Trophoblast cell (in vitro differentiated cells and primary cell): ENCODE data around the gene TYK2.
"Not testable (repeated sequence)": the region's sequence is repeated elsewhere in the genome, so short reads cannot be mapped to it uniquely, and the experiment has no call there.

Source experiments
- DNase-seq, 2 donors: peaks; one replicate each; pipeline ENCODE4 v3.0.0-alpha.2; 2016
- H2AFZ ChIP-seq: 2 replicates; pipeline ENCODE4 v1.6.1; 2013; ENCODE audit warnings: low read length, moderate library complexity, mild to moderate bottlenecking; ENCODE audit not compliant: insufficient read depth, poor library complexity
- H2AK5ac ChIP-seq: 2 replicates; pipeline ENCODE4 v1.6.1; 2013; ENCODE audit warnings: mild to moderate bottlenecking, low read length
- H2BK120ac ChIP-seq: 2 replicates; pipeline ENCODE4 v1.6.1; 2013; ENCODE audit warnings: low read length, mild to moderate bottlenecking, moderate library complexity; ENCODE audit not compliant: insufficient read depth, poor library complexity
- H2BK12ac ChIP-seq: 2 replicates; pipeline ENCODE4 v1.6.1; 2013; ENCODE audit warnings: mild to moderate bottlenecking, low read length, moderate library complexity
- H2BK5ac ChIP-seq: 2 replicates; pipeline ENCODE4 v1.6.1; 2013; ENCODE audit warnings: low read length, low read depth, moderate library complexity, mild to moderate bottlenecking; ENCODE audit not compliant: poor library complexity
- H3K14ac ChIP-seq: 2 replicates; pipeline ENCODE4 v1.6.1; 2013; ENCODE audit warnings: mild to moderate bottlenecking, low read length
- H3K18ac ChIP-seq: 2 replicates; pipeline ENCODE4 v1.6.1; 2013; ENCODE audit warnings: mild to moderate bottlenecking, low read length
- H3K23ac ChIP-seq: 2 replicates; pipeline ENCODE4 v1.6.1; 2013; ENCODE audit warnings: low read length
- H3K27ac ChIP-seq: 2 replicates; pipeline ENCODE4 v1.5.1; 2013; ENCODE audit warnings: low read depth, mild to moderate bottlenecking, inconsistent platforms, low read length, moderate library complexity
- H3K27me3 ChIP-seq: 2 replicates; pipeline ENCODE4 v1.6.1; 2013; ENCODE audit warnings: inconsistent platforms, mild to moderate bottlenecking, low read length, moderate library complexity; ENCODE audit not compliant: insufficient read depth
- H3K36me3 ChIP-seq, 2 experiments: 1 replicate in 1 of 2; 2 replicates in 1 of 2; pipeline ENCODE4 v1.6.1; 2013; ENCODE audit warnings: low read length in 2 of 2, mild to moderate bottlenecking in 2 of 2, moderate library complexity in 1 of 2; ENCODE audit not compliant: insufficient read depth in 2 of 2, control insufficient read depth in 1 of 2
- H3K4ac ChIP-seq: 2 replicates; pipeline ENCODE4 v1.6.1; 2013; ENCODE audit warnings: low read depth, mild to moderate bottlenecking, low read length, moderate library complexity
- H3K4me1 ChIP-seq, 2 experiments: 1 replicate in 1 of 2; 2 replicates in 1 of 2; pipeline ENCODE4 v1.6.1; 2013; ENCODE audit warnings: low read length in 2 of 2, mild to moderate bottlenecking in 2 of 2, moderate library complexity in 1 of 2; ENCODE audit not compliant: insufficient read depth in 2 of 2, control insufficient read depth in 1 of 2
- H3K4me2 ChIP-seq: 2 replicates; pipeline ENCODE4 v1.6.1; 2013; ENCODE audit warnings: inconsistent platforms, mild to moderate bottlenecking, low read length, moderate library complexity
- H3K4me3 ChIP-seq: 2 replicates; pipeline ENCODE4 v1.5.1; 2013; ENCODE audit warnings: mild to moderate bottlenecking, low read depth, low read length, inconsistent platforms
- H3K79me1 ChIP-seq: one replicate; pipeline ENCODE4 v1.6.1; 2013; ENCODE audit warnings: low read length
- H3K79me2 ChIP-seq: 2 replicates; pipeline ENCODE4 v1.6.1; 2013; ENCODE audit warnings: low read length, mild to moderate bottlenecking; ENCODE audit not compliant: control insufficient read depth, insufficient read depth, poor library complexity
- H3K9ac ChIP-seq: 2 replicates; pipeline ENCODE4 v1.6.1; 2013; ENCODE audit warnings: mild to moderate bottlenecking, low read length
- H3K9me3 ChIP-seq: 2 replicates; pipeline ENCODE4 v1.6.1; 2013; ENCODE audit warnings: low read depth, mild to moderate bottlenecking, control low read depth, inconsistent platforms, low read length; ENCODE audit not compliant: insufficient read depth
- H4K12ac ChIP-seq: 2 replicates; pipeline ENCODE4 v1.6.1; 2013; ENCODE audit warnings: low read depth, mild to moderate bottlenecking, low read length, moderate library complexity
- H4K8ac ChIP-seq: 2 replicates; pipeline ENCODE4 v1.6.1; 2013; ENCODE audit warnings: low read depth, mild to moderate bottlenecking, low read length, moderate library complexity
- H4K91ac ChIP-seq: one replicate; pipeline ENCODE4 v1.6.1; 2013; ENCODE audit warnings: low read depth, mild to moderate bottlenecking, low read length, moderate library complexity
- WGBS: extraction: QIAGEN DNeasy Blood & Tissue Kit; methylation state at CpG from one replicate; pipeline ENCODE4 v1.1.7; 2013; ENCODE audit warnings: missing lambda C conversion rate; ENCODE audit not compliant: insufficient read length, insufficient coverage; ENCODE audit errors: extremely low coverage; 5-methylcytosine and 5-hydroxymethylcytosine counted together

The TYK2 gene

GRCh38 chr19:10411224-10411623 is 30.9 kb upstream of the TYK2 start:
- not testable (repeated sequence) for H2BK120ac ChIP-seq, H3K79me2 ChIP-seq, H3K27me3 ChIP-seq, H4K8ac ChIP-seq, H2AK5ac ChIP-seq, H3K18ac ChIP-seq, H2BK12ac ChIP-seq, H3K4ac ChIP-seq, H2BK5ac ChIP-seq, H3K4me2 ChIP-seq, H3K14ac ChIP-seq, H3K36me3 ChIP-seq, DNase-seq, H3K4me1 ChIP-seq, H3K79me1 ChIP-seq, H3K4me3 ChIP-seq, H3K9me3 ChIP-seq, H4K91ac ChIP-seq, H3K9ac ChIP-seq, H2AFZ ChIP-seq, H3K23ac ChIP-seq, H3K27ac ChIP-seq, H4K12ac ChIP-seq
- no CpG with 5 or more reads among the region's 5 CpGs for WGBS

DNA sequence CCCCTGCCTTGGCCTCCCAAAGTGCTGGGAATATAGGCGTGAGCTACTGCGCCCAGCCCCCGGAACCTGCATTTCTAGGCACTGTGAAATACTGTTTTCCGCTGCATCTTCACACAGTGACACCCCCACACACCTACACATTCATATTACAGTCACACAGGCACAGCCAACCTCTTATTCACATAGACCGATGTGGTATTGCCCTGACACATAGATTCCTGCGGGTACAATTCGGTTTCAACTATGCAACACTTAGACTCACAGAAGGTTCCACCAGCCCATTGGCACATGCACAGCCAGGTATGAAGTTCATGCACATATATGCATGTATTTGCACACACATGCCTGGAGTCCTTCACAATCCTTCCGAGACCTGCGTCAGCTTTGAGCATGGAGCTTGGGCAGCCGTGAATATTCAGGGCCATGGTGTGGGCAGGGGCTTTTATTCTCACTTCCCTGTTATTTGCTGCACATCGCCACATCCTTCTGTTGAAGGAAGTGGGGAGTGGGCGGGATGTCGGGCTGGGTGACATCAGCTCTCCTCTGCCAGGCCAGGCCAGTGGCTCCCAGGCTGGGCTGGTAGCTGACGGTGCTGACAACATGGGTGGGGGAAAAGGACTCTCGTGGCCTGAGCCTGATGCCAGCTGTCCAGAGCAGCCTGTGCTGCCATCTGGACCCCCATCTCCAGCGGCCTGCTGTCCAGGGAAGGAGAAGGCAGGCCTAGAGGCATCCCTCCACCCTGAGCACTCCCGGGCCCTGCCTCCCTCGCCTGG is 28.3 kb upstream of the TYK2 start:
- no peak overlapping the region for H3K27ac ChIP-seq
- no peak overlapping the region for H3K4me2 ChIP-seq
- H3K9ac ChIP-seq: no peak overlapping the region
- no peak overlapping the region for H3K4me3 ChIP-seq
- H2BK5ac ChIP-seq: no peak overlapping the region
- peaks cover 0 to 6% of the 10 kb centered on the region in 2 experiments for H3K4me1 ChIP-seq
- no peak overlapping the region for H2BK120ac ChIP-seq
- H3K23ac ChIP-seq: no peak overlapping the region
- no peak overlapping the region for H4K12ac ChIP-seq
- no peaks in the 10 kb centered on the region for H3K79me2 ChIP-seq
- H3K27me3 ChIP-seq: peaks cover 12% of the 10 kb centered on the region
- H3K18ac ChIP-seq: no peak overlapping the region
- H2BK12ac ChIP-seq: no peak overlapping the region
- no CpG with 5 or more reads among the region's 18 CpGs for WGBS
- no peak for DNase-seq
- no peak overlapping the region for H2AK5ac ChIP-seq
- no peak overlapping the region for H3K14ac ChIP-seq
- no peaks in the 10 kb centered on the region for H3K36me3 ChIP-seq
- H3K9me3 ChIP-seq: no peaks in the 10 kb centered on the region
- no peak overlapping the region for H3K4ac ChIP-seq
- no peak overlapping the region for H4K91ac ChIP-seq
- H4K8ac ChIP-seq: no peak overlapping the region
- no peak overlapping the region for H2AFZ ChIP-seq
- H3K79me1 ChIP-seq: peaks cover 2% of the 10 kb centered on the region

DNA sequence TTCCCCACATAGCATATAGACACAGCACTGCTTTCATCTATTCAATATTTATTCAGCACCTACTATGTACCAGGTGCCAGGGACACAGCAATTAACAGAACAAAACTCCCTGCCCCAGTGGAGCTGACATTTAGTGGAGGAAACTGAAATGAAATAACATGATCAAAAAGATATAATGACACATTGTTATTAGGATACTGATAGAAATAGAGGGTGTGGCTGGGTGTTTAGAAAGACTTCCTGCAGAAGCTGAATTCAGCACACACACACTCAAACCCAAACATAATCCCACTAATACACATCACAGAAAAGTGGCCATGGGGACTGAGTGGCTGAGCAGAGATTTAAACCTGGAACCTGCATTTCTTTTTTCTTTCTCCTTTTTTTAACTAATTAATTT is 26.7 kb upstream of the TYK2 start:
- no peak overlapping the region for H3K4me2 ChIP-seq
- no peaks in the 10 kb centered on the region for H3K9me3 ChIP-seq
- H2BK120ac ChIP-seq: no peak overlapping the region
- no peak overlapping the region for H4K91ac ChIP-seq
- peaks cover 6% of the 10 kb centered on the region for H3K79me1 ChIP-seq
- no peak overlapping the region for H2BK12ac ChIP-seq
- no peak overlapping the region for H3K4ac ChIP-seq
- no peak overlapping the region for H2BK5ac ChIP-seq
- H3K27ac ChIP-seq: no peak overlapping the region
- H3K23ac ChIP-seq: no peak overlapping the region
- DNase-seq: no peak
- H3K36me3 ChIP-seq: no peaks in the 10 kb centered on the region
- peaks cover 12% of the 10 kb centered on the region for H3K27me3 ChIP-seq
- no peak overlapping the region for H3K9ac ChIP-seq
- no peak overlapping the region for H2AK5ac ChIP-seq
- H3K79me2 ChIP-seq: peaks cover 11% of the 10 kb centered on the region
- no peak overlapping the region for H4K12ac ChIP-seq
- no peak overlapping the region for H3K4me3 ChIP-seq
- no peak overlapping the region for H3K18ac ChIP-seq
- no peak overlapping the region for H2AFZ ChIP-seq
- H4K8ac ChIP-seq: no peak overlapping the region
- peaks cover 3 to 12% of the 10 kb centered on the region in 2 experiments for H3K4me1 ChIP-seq
- H3K14ac ChIP-seq: no peak overlapping the region

DNA sequence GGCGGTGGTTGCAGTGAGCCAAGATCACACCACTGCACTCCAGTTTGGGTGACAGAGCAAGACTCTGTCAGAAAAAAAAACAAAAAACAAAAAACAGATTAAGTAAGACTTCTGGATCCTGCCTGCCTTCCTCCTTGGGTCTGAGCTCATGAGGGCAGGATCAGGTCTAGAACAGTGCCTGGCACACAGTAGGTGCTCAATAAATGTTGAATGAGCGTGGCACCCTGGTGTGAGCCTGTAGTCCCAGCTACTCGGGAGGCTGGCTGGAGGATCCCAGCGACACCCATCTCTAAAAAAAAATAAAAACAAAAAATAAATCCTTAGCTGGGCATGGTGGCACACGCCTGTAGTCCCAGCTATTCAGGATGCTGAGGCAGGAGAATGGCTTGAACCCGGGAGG is 25.8 kb upstream of the TYK2 start:
- Histone ChIP-seq H2BK12ac (no peak overlapping the region), H2AK5ac (no peak overlapping the region), H3K4me1 (peaks cover 4 to 13% of the 10 kb centered on the region in 2 experiments), H3K9me3 (no peaks in the 10 kb centered on the region), H4K91ac (no peak overlapping the region), H2BK5ac (no peak overlapping the region), H3K79me2 (peaks cover 12% of the 10 kb centered on the region), H3K27ac (no peak overlapping the region), H3K4me2 (no peak overlapping the region), H3K18ac (no peak overlapping the region), H4K8ac (no peak overlapping the region), H3K4ac (no peak overlapping the region), H3K9ac (no peak overlapping the region), H3K14ac (no peak overlapping the region), H3K4me3 (no peak overlapping the region), H4K12ac (no peak overlapping the region), H2BK120ac (no peak overlapping the region), H3K27me3 (peaks cover 12% of the 10 kb centered on the region), H2AFZ (no peak overlapping the region), H3K36me3 (peaks cover 0 to 1% of the 10 kb centered on the region in 2 experiments), H3K79me1 (peaks cover 6% of the 10 kb centered on the region), H3K23ac (no peak overlapping the region)
- DNase-seq: no peak
- no CpG with 5 or more reads among the region's 6 CpGs for WGBS
